GM10248 (cell line): ENCODE data around the gene GPRIN3.
"Not testable (repeated sequence)": the region's sequence is repeated elsewhere in the genome, so short reads cannot be mapped to it uniquely, and the experiment has no call there.

Experiments used
- CTCF ChIA-PET: fragments of 300-600 bp; sonication (Branson Sonifier 250); formaldehyde crosslinking; extraction: SDS; loops from one replicate; lab custom pipeline; 2021; ENCODE audit warnings: antibody characterized with exemption; lab: Yijun Ruan, JAX
- POLR2A ChIA-PET: fragments of 350-650 bp; sonication (Branson Sonifier 250); formaldehyde crosslinking; extraction: SDS; loops from one replicate; lab custom pipeline; 2020; ENCODE audit warnings: antibody characterized with exemption; lab: Yijun Ruan, JAX
- DNase-seq: peaks from one replicate; pipeline ENCODE4 v3.0.0; 2012; ENCODE audit errors: extremely low spot score
- CTCF ChIP-seq: IDR thresholded peaks from 2 replicates; pipeline ENCODE4 v1.5.1; 2012; ENCODE audit warnings: mild to moderate bottlenecking, low read depth; ENCODE audit errors: extremely low read depth, missing control alignments, control extremely low read depth

GPRIN3 gene

GRCh38 chr4:89319756-89320155 is 12.2 kb upstream of the GPRIN3 start:
- CTCF ChIA-PET, result no interaction called here
- no peak for TF ChIP-seq CTCF
- DNase-seq, result no peak
- POLR2A ChIA-PET, result no interaction called here

GRCh38 chr4:89316931-89317366 is 9.3 kb upstream of the GPRIN3 start:
- ChIA-PET CTCF (interaction anchor here (1.3 kb wide), 1 partner anchor 9 kb away, joined by 4 read pairs; no protein-coding TSS in a partner anchor), POLR2A (no interaction called here)
- no peak for TF ChIP-seq CTCF
- no peak for DNase-seq

DNA sequence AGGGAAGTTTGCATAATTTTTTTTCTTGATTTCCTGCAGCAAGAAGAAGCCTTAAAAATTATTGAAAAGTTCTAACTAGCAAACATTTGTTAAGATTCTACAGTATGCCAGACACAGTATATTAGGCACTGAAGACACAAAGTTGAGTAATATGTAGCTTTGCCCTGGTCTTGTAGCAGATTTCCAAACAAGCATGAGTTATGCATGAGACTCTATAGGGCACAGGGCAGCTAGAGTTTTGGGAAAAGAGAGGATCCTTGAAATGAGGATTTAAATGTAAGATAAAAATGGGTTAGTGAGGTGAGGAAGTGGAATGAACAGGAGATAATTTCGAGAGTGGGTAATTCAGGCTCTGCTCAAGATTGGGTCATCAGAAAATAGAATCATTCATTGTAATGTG is 8.6 kb upstream of the GPRIN3 start:
- CTCF ChIA-PET, result no interaction called here
- DNase-seq, result no peak
- no peak for TF ChIP-seq CTCF
- POLR2A ChIA-PET, result no interaction called here

DNA sequence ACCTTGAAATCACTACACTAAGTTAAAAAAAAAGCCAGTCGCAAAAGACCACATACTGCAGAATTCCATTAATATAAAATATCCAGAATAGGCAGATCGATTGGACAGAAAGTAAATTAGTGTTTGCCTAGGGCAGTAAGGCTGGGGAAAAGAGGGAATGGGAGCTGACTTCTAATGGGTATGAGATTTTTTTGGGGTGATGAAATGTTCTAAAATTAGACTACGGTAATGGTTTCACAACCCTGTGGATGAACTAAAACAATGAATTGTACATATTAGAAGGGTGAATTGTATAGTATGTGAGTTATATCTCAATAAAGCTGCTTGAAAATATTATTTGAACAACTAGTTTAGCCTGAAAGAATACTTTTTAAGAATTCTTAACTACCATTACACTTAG is 6.7 kb upstream of the GPRIN3 start:
- DNase-seq, result no peak
- TF ChIP-seq CTCF, result no peak
- POLR2A ChIA-PET, result no interaction called here
- CTCF ChIA-PET, result no interaction called here

- no peak for TF ChIP-seq CTCF
- ChIA-PET POLR2A (no interaction called here), CTCF (interaction anchor here (1.4 kb wide), 1 partner anchor 57 kb away, joined by 3 read pairs; no protein-coding TSS in a partner anchor)
- DNase-seq, result no peak
These were observed 4.5 kb upstream of the GPRIN3 start for GRCh38 chr4:89312066-89312465.

DNA sequence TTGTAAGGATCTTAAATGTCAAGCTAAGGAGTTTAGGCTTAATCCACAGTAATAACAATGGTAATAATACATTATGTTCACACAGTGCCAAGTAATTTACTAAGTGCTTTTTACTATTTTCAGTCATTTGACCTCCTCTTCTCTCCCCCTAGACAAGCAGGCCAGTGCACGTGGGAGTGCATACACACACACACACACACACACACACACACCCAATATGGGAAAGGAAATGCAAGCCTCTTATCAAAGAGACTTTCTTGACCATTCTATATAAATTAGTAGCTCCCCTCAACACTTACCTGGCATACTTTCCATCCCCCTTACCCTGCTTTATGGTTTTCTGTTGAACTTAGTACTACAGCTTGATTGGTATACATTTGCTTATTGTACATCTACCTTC is 3.8 kb upstream of the GPRIN3 start:
- ChIA-PET POLR2A (no interaction called here), CTCF (interaction anchor here (0.6 to 1.5 kb wide), 3 partner anchors 12 to 56 kb away, joined by 3 read pairs; no protein-coding TSS in a partner anchor)
- DNase-seq, result no peak
- no peak for TF ChIP-seq CTCF

- DNase-seq, POLR2A ChIA-PET: not testable (repeated sequence)
- CTCF ChIA-PET, result interaction anchor here (1.2 kb wide), 1 partner anchor 10 kb away, joined by 4 read pairs; no protein-coding TSS in a partner anchor
These were observed 1.6 kb upstream of the GPRIN3 start for GRCh38 chr4:89309154-89309553.
